Astrocyte (in vitro differentiated cells and primary cell): ENCODE data around the gene NPW.

Source experiments
- CTCF ChIP-seq: IDR thresholded peaks from 2 replicates; pipeline ENCODE4 v1.5.1; 2011; ENCODE audit warnings: low read depth, mild to moderate bottlenecking, inconsistent platforms, low read length, moderate library complexity; ENCODE audit not compliant: insufficient read depth
- EZH2 ChIP-seq: IDR thresholded peaks from 2 replicates; pipeline ENCODE4 v1.6.1; 2012; ENCODE audit warnings: mild to moderate bottlenecking, low read length, inconsistent platforms; ENCODE audit not compliant: insufficient read depth

- TF ChIP-seq CTCF (no peak), EZH2 (no peak)
Observed at GRCh38 chr16:1999866-2000514, 19.6 kb upstream of the NPW start.
